ENCODE measurements around the gene FGD2. TPM values are rescaled to one million over a fixed set of nuclear protein-coding genes. Genes with fewer than 3 reads are reported as not detected.
A peak's percentile ranks its signal among the peaks of the same experiment; 100 is the strongest.
"Not testable (repeated sequence)": the region's sequence is repeated elsewhere in the genome, so short reads cannot be mapped to it uniquely, and the experiment has no call there.

The FGD2 gene
- total RNA-seq, 4 donors from 2014 or later = 14.9 to 25.8 (median 23.1) TPM

- no peaks in the 10 kb centered on the region for H3K36me3 ChIP-seq
- 93 to 94% methylated on average over 6 of the region's 6 CpGs for WGBS, 2 donors
- no peaks in the 10 kb centered on the region for H3K27me3 ChIP-seq
- H3K9me3 ChIP-seq = no peaks in the 10 kb centered on the region
- no peak overlapping the region for H3K27ac ChIP-seq
- no peak overlapping the region for H3K4me3 ChIP-seq (replicated peaks in 1 of 3)
- intact Hi-C loops (cut with DNase I) = no loop called here
- H3K4me1 ChIP-seq = peaks cover 0 to 8% of the 10 kb centered on the region in 2 donors
- DNase-seq = no peak
- TF ChIP-seq POLR2A (IDR thresholded peaks at IDR 0.05) (no peak), CTCF (IDR thresholded peaks at IDR 0.05) (no peak)
Observed at GRCh38 chr6:37041521-37041920, 36.1 kb downstream of the FGD2 start.

DNA sequence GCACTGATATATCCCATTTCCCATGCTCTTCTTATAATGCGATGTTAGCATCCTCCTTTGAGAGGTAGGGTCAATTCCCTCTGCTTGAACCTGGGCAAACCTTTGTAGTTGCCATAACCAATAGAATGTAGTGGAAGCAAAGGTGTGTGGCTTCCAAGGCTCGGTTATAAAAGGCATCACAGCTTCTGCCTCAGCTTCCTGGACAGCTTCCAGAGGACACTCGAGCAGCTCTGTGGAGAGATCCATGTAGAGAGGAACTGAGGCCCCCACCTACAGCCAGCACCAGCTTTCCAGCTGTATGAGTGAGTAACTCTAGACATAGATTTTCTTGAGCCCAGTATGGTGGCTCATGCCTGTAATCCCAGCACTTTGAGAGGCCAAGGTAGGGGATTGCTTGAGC is 36.7 kb downstream of the FGD2 start:
- TF ChIP-seq POLR2A (IDR thresholded peaks at IDR 0.05) (no peak), CTCF (IDR thresholded peaks at IDR 0.05) (no peak)
- Histone ChIP-seq H3K4me3 (replicated peaks in 1 of 3) (no peak overlapping the region), H3K27ac (no peak overlapping the region), H3K36me3 (no peaks in the 10 kb centered on the region), H3K9me3 (no peaks in the 10 kb centered on the region), H3K27me3 (no peaks in the 10 kb centered on the region), H3K4me1 (peaks cover 0 to 8% of the 10 kb centered on the region in 2 donors)
- 51 to 54% methylated on average over 3 of the region's 3 CpGs for WGBS, 2 donors
- intact Hi-C loops (cut with DNase I) = no loop called here
- peak; percentile 36 to 40 for DNase-seq

DNA sequence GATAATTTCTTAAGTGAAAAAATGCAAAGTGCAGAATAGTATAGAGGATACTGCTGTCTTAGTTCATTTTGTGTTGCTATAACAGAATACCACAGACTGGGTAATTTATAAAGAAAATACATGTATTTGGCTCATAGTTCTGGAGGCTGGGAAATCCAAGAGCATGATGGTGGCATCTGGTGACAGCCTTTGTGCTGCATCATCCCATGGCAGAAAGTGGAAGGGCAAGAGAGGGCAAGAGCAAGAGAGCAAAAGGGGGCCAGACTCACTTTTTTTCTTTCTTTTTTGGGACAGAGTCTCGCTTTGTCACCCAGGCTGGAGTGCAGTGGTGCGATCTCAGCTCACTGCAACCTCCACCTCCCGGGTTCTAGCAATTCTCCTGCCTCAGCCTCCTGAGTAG is 37.6 kb downstream of the FGD2 start:
- H3K27me3 ChIP-seq; DNase-seq; H3K27ac ChIP-seq; H3K9me3 ChIP-seq; intact Hi-C loops (cut with DNase I); H3K4me1 ChIP-seq; H3K36me3 ChIP-seq; H3K4me3 ChIP-seq (replicated peaks in 1 of 3): not testable (repeated sequence)
- WGBS, 2 donors = 92 to 95% methylated on average over 3 of the region's 3 CpGs

DNA sequence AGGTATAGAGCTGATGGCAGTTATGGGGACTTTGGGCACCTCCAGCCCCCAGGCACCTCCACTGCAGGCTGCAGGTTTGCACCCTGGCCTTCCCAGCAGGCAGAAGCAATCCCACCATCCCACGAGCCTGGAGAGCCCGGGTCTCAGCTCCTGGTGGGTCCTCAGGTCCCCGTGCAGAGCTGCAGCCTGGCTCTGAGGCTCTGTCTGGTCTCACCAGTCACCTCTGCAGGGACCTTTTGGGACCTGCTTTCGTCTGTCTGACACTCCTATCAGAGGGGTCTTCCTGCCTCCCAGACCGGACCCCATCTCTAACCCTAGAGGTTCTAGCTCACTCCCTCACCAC is 41.9 kb downstream of the FGD2 start:
- Histone ChIP-seq H3K4me3 (replicated peaks in 1 of 3) (no peak overlapping the region), H3K27me3 (no peaks in the 10 kb centered on the region), H3K9me3 (no peaks in the 10 kb centered on the region), H3K4me1 (peaks cover 0 to 21% of the 10 kb centered on the region in 2 donors), H3K36me3 (no peaks in the 10 kb centered on the region), H3K27ac (no peak overlapping the region)
- no peak for DNase-seq
- intact Hi-C loops (cut with DNase I) = no loop called here
- TF ChIP-seq CTCF (IDR thresholded peaks at IDR 0.05) = no peak
- no peak for TF ChIP-seq POLR2A (IDR thresholded peaks at IDR 0.05)
- 94 to 100% methylated on average over 2 to 5 of the region's 5 CpGs for WGBS, 2 donors

DNA sequence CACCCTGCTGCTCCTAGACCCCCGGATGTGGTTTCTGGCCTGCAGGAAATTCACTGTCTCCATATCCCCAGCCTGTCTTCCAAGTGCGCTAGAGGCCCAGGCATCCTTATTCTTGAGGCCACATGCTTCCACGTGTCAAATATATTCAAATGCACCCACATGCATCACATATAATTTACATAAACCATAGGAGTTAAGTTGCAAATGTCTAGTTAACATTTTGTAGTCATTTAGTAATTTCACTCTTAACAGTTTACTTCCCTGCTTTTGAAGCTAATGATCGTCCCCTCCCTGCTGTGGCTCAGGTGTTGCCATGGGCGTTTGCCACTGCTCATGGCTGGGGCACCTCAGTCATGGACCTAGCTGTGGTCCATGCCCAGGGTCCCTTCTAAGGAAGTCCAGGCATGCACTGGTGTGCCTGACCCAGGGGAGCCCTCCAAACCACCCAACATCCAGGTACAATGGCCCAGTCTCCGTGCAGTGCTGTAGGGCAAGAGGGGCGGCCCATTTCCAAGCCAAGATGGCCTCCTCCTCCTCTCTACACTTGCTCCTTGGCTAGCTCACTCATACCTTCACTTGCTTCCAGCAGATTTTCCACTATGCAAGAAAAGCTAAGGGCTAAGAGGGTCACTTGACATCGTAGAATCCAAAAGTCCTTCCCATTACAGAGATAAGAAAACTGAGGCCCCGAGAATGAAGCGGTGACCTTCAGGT is 42.4 kb downstream of the FGD2 start:
- H3K4me3 ChIP-seq (replicated peaks in 1 of 3) = no peak overlapping the region
- peaks cover 0 to 21% of the 10 kb centered on the region in 2 donors for H3K4me1 ChIP-seq
- WGBS, 2 donors = 89 to 91% methylated on average over 10 of the region's 10 CpGs
- intact Hi-C loops (cut with DNase I) = no loop called here
- no peaks in the 10 kb centered on the region for H3K9me3 ChIP-seq
- no peaks in the 10 kb centered on the region for H3K36me3 ChIP-seq
- no peak for DNase-seq
- no peak overlapping the region for H3K27ac ChIP-seq
- TF ChIP-seq POLR2A (IDR thresholded peaks at IDR 0.05) = no peak
- TF ChIP-seq CTCF (IDR thresholded peaks at IDR 0.05) = no peak
- H3K27me3 ChIP-seq = no peaks in the 10 kb centered on the region
